Lower lobe of right lung (tissue), 2 donors: ENCODE measurements around the gene TEX52. TPM values are rescaled to one million over a fixed set of nuclear protein-coding genes. Genes with fewer than 3 reads are reported as not detected.
A peak's percentile ranks its signal among the peaks of the same experiment; 100 is the strongest.

Source experiments
- ATAC-seq, 2 donors: fragments of 200-7000 bp; cut with Tn5 transposase; one replicate each; pipeline ENCODE4 v1.9.1; 2020 to 2022; ENCODE audit warnings: mild to moderate bottlenecking in 2 of 2, moderate library complexity in 2 of 2
- DNase-seq: peaks from one replicate; pipeline ENCODE4 v3.0.0-alpha.2; 2020
- H3K27ac ChIP-seq: fragments of 200-600 bp; one replicate; pipeline ENCODE4 v1.8.0; 2022
- H3K27me3 ChIP-seq: fragments of 200-600 bp; one replicate; pipeline ENCODE4 v1.8.0; 2022; ENCODE audit warnings: low read depth
- H3K36me3 ChIP-seq: fragments of 200-600 bp; one replicate; pipeline ENCODE4 v1.8.0; 2022; ENCODE audit warnings: mild to moderate bottlenecking
- H3K4me1 ChIP-seq: fragments of 200-600 bp; one replicate; pipeline ENCODE4 v1.8.0; 2022
- H3K4me3 ChIP-seq: fragments of 200-600 bp; one replicate; pipeline ENCODE4 v1.8.0; 2022; ENCODE audit warnings: mild to moderate bottlenecking
- H3K9me3 ChIP-seq: fragments of 200-600 bp; one replicate; pipeline ENCODE4 v1.8.0; 2022
- CTCF ChIP-seq: fragments of 200-600 bp; IDR thresholded peaks from one replicate; pipeline ENCODE4 v1.8.0; 2022; ENCODE audit warnings: antibody characterized with exemption, mild to moderate bottlenecking
- intact Hi-C: fragments of 100-400 bp; cut with DNase I; formaldehyde crosslinking; loops from one replicate; pipeline ENCODE4 v1.11.0; 2022
- total RNA-seq: library from RNA; stranded (reverse); fragmentation: NEBNext Ultra II Directional; extraction: Animal tissue kit (Norgen Biotek cat#: 25700); gene quantifications from one replicate; pipeline ENCODE4 v1.2.1, GENCODE V29; 2021
- donor health status: DM: no; HTN: yes; CAD: no; lungs with severe emphysema.

Gene TEX52
- total RNA-seq, 1 donor from 2014 or later: not detected

GRCh38 chr12:2895511-2895910 is 38.7 kb upstream of the TEX52 start:
- no peaks in the 10 kb centered on the region for H3K36me3 ChIP-seq
- TF ChIP-seq CTCF: no peak
- no peaks in the 10 kb centered on the region for H3K27me3 ChIP-seq
- ATAC-seq (no peak), DNase-seq (no peak)
- H3K4me3 ChIP-seq: no peak overlapping the region
- H3K4me1 ChIP-seq: peaks cover 24% of the 10 kb centered on the region
- H3K9me3 ChIP-seq: no peaks in the 10 kb centered on the region
- intact Hi-C loops: no loop called here
- no peak overlapping the region for H3K27ac ChIP-seq

GRCh38 chr12:2895051-2895451 is 38.2 kb upstream of the TEX52 start:
- no peaks in the 10 kb centered on the region for H3K27me3 ChIP-seq
- no peak overlapping the region for H3K4me3 ChIP-seq
- H3K9me3 ChIP-seq: no peaks in the 10 kb centered on the region
- no peak for TF ChIP-seq CTCF
- ATAC-seq: no peak
- peaks cover 24% of the 10 kb centered on the region for H3K4me1 ChIP-seq
- no peaks in the 10 kb centered on the region for H3K36me3 ChIP-seq
- intact Hi-C loops: no loop called here
- no peak for DNase-seq
- H3K27ac ChIP-seq: no peak overlapping the region

- H3K4me1 ChIP-seq: peaks cover 24% of the 10 kb centered on the region
- H3K27ac ChIP-seq: no peak overlapping the region
- intact Hi-C loops: no loop called here
- no peaks in the 10 kb centered on the region for H3K9me3 ChIP-seq
- H3K4me3 ChIP-seq: no peak overlapping the region
- no peaks in the 10 kb centered on the region for H3K27me3 ChIP-seq
- no peak for TF ChIP-seq CTCF
- DNase-seq (no peak), ATAC-seq (no peak)
- peaks cover 3% of the 10 kb centered on the region for H3K36me3 ChIP-seq
These were observed 36.2 kb upstream of the TEX52 start for GRCh38 chr12:2893007-2893406.

GRCh38 chr12:2892246-2892645 is 35.4 kb upstream of the TEX52 start:
- DNase-seq (no peak), ATAC-seq (no peak)
- H3K4me1 ChIP-seq: peaks cover 24% of the 10 kb centered on the region
- H3K27me3 ChIP-seq: no peaks in the 10 kb centered on the region
- TF ChIP-seq CTCF: no peak
- H3K4me3 ChIP-seq: peak overlapping the region; percentile 97
- H3K36me3 ChIP-seq: peaks cover 5% of the 10 kb centered on the region
- no peaks in the 10 kb centered on the region for H3K9me3 ChIP-seq
- intact Hi-C loops: no loop called here
- no peak overlapping the region for H3K27ac ChIP-seq

GRCh38 chr12:2891240-2892053 is 34.6 kb upstream of the TEX52 start:
- DNase-seq (peak; percentile 65), ATAC-seq (peak; percentile 69 to 77)
- Histone ChIP-seq H3K9me3 (no peaks in the 10 kb centered on the region), H3K36me3 (peaks cover 5% of the 10 kb centered on the region), H3K4me1 (peaks cover 24% of the 10 kb centered on the region), H3K27me3 (no peaks in the 10 kb centered on the region), H3K27ac (peak overlapping the region; percentile 89), H3K4me3 (peak overlapping the region; percentile 97)
- no peak for TF ChIP-seq CTCF
- intact Hi-C loops: no loop called here
